WTC11 (cell line): Measurements from ENCODE around the gene SNTA1. TPM values are rescaled to one million over a fixed set of nuclear protein-coding genes. Genes with fewer than 3 reads are reported as not detected.
A peak's percentile ranks its signal among the peaks of the same experiment; 100 is the strongest.

Experiments
- ATAC-seq: fragments of 200-7000 bp; cut with Tn5 transposase; 2 replicates; pipeline ENCODE4 v1.10.0; 2021; ENCODE audit warnings: mild to moderate bottlenecking, moderate library complexity
- CTCF ChIA-PET: fragments of 300-600 bp; sonication (Branson Sonifier 250); formaldehyde crosslinking; loops from one replicate; lab custom pipeline; 2021; ENCODE audit warnings: antibody characterized with exemption; lab: Charles Lee
- POLR2A ChIA-PET: fragments of 350-600 bp; sonication (Branson Sonifier 250); formaldehyde crosslinking; loops from one replicate; lab custom pipeline; 2021; ENCODE audit warnings: antibody characterized with exemption; lab: Charles Lee
- DNase-seq: peaks from one replicate; pipeline ENCODE4 v3.0.0; 2021; ENCODE audit warnings: low spot score
- H3K27ac Mint-ChIP-seq: 2 replicates; pipeline ENCODE4 v1.8.0; 2021; ENCODE audit warnings: mixed read lengths
- H3K27me3 Mint-ChIP-seq: 2 replicates; pipeline ENCODE4 v1.8.0; 2021; ENCODE audit warnings: low read depth, mild to moderate bottlenecking, moderate library complexity, mixed read lengths
- H3K36me3 Mint-ChIP-seq: 2 replicates; pipeline ENCODE4 v1.8.0; 2021; ENCODE audit warnings: mixed read lengths
- H3K4me1 Mint-ChIP-seq: 2 replicates; pipeline ENCODE4 v1.8.0; 2022; ENCODE audit warnings: mixed read lengths
- H3K4me3 Mint-ChIP-seq: 2 replicates; pipeline ENCODE4 v1.8.0; 2021; ENCODE audit warnings: mild to moderate bottlenecking, moderate library complexity, mixed read lengths
- H3K9me3 Mint-ChIP-seq: 2 replicates; pipeline ENCODE4 v1.8.0; 2021; ENCODE audit warnings: mixed read lengths
- E2F1 ChIP-seq: sonication (generic); formaldehyde crosslinking; IDR thresholded peaks from 2 replicates; pipeline ENCODE4 v1.8.0; 2022; ENCODE audit warnings: mild to moderate bottlenecking, missing genetic modification reagents
- FOXK1 ChIP-seq: sonication (generic); formaldehyde crosslinking; IDR thresholded peaks from 2 replicates; pipeline ENCODE4 v1.8.0; 2022; ENCODE audit warnings: mild to moderate bottlenecking, moderate library complexity, missing genetic modification reagents
- GRHL2 ChIP-seq: fragments of 250-450 bp; sonication (Bioruptor Pico); IDR thresholded peaks from 2 replicates; pipeline ENCODE4 v1.8.0; 2022; ENCODE audit warnings: mild to moderate bottlenecking, moderate library complexity; ENCODE audit not compliant: insufficient replicate concordance, severe bottlenecking
- HMGXB4 ChIP-seq: sonication (generic); formaldehyde crosslinking; IDR thresholded peaks from 2 replicates; pipeline ENCODE4 v1.8.1; 2023; ENCODE audit warnings: mild to moderate bottlenecking, moderate library complexity, missing genetic modification reagents
- KAT7 ChIP-seq: sonication (generic); formaldehyde crosslinking; IDR thresholded peaks from 2 replicates; pipeline ENCODE4 v1.8.1; 2023; ENCODE audit warnings: missing genetic modification reagents, mild to moderate bottlenecking, borderline replicate concordance
- MLX ChIP-seq: sonication (generic); formaldehyde crosslinking; IDR thresholded peaks from 2 replicates; pipeline ENCODE4 v1.8.1; 2023; ENCODE audit warnings: mild to moderate bottlenecking, missing genetic modification reagents, moderate library complexity
- NFATC4 ChIP-seq: fragments of 250-450 bp; sonication (Bioruptor Pico); IDR thresholded peaks from 2 replicates; pipeline ENCODE4 v1.9.0; 2021; ENCODE audit warnings: mild to moderate bottlenecking
- NR3C1 ChIP-seq: sonication (generic); formaldehyde crosslinking; conservative IDR thresholded peaks from 2 replicates; pipeline ENCODE4 v1.8.1; 2023; ENCODE audit warnings: low read depth, mild to moderate bottlenecking, missing genetic modification reagents
- SOX15 ChIP-seq: fragments of 250-450 bp; sonication (Bioruptor Pico); IDR thresholded peaks from 2 replicates; pipeline ENCODE4 v1.9.0; 2021; ENCODE audit warnings: mild to moderate bottlenecking
- ZNF138 ChIP-seq: sonication (generic); formaldehyde crosslinking; conservative IDR thresholded peaks from 2 replicates; pipeline ENCODE4 v1.8.1; 2022; ENCODE audit warnings: mild to moderate bottlenecking, moderate library complexity, missing genetic modification reagents
- ZNF317 ChIP-seq: sonication (generic); formaldehyde crosslinking; IDR thresholded peaks from 2 replicates; pipeline ENCODE4 v1.8.1; 2023; ENCODE audit warnings: low read depth, mild to moderate bottlenecking, moderate library complexity, missing genetic modification reagents, borderline replicate concordance
- total RNA-seq: library from RNA; stranded (reverse); gene quantifications from 3 replicates; pipeline ENCODE4 v1.2.3, GENCODE V29; 2021
- TF ChIP-seq, protein P1 (sequence below): sonication (generic); formaldehyde crosslinking; IDR thresholded peaks from 2 replicates; pipeline ENCODE4 v1.8.0; 2023; ENCODE audit warnings: missing genetic modification reagents, mild to moderate bottlenecking, borderline replicate concordance
- TF ChIP-seq, protein P2 (sequence below): fragments of 250-450 bp; sonication (Bioruptor Pico); IDR thresholded peaks from 2 replicates; pipeline ENCODE4 v1.9.0; 2021; ENCODE audit warnings: mild to moderate bottlenecking, borderline replicate concordance
- TF ChIP-seq, protein P3 (sequence below): sonication (generic); formaldehyde crosslinking; IDR thresholded peaks from 2 replicates; pipeline ENCODE4 v1.8.0; 2022; ENCODE audit warnings: missing genetic modification reagents

SNTA1 gene
- total RNA-seq, 1 experiment from 2014 or later = 5.3 TPM

DNA sequence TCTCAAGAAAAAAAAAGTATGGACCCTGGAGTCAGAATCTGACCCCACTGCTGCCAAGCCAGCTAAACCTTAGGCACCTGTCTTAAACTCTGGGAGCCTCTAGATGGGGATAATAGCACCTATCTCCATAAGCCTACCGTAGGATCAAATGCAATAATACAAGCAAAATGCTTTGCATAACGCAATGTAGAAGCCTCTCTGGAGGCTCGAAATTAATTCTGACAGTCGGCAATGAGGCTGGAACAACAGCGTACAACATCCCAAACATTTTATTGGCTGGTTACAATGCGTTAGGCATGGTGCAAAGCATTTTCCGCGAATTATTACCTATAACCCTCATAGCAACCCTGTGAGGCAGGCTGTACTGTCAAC is 42.8 kb downstream of the SNTA1 start:
- ChIA-PET CTCF (interaction anchor here (1.0 to 3.2 kb wide), 6 partner anchors 43 to 266 kb away, joined by 3 to 18 read pairs (median 5); partner anchors contain the start of genes ACTL10 and SNTA1), POLR2A (interaction anchor here (1.1 to 1.3 kb wide), 2 partner anchors 42 to 266 kb away, joined by 3 to 5 read pairs; partner anchors contain the start of genes ACTL10 and SNTA1)
- DNase-seq (no peak), ATAC-seq (peak; percentile 72)
- Mint-ChIP-seq H3K4me3 (peak overlapping the region; percentile 93), H3K27me3 (no peaks in the 10 kb centered on the region), H3K9me3 (no peaks in the 10 kb centered on the region), H3K4me1 (peaks cover 11% of the 10 kb centered on the region), H3K36me3 (peaks cover 10% of the 10 kb centered on the region), H3K27ac (no peak overlapping the region)
- TF ChIP-seq GRHL2 (CRISPR knock-in tag) (no peak), MLX (CRISPR knock-in tag) (no peak), KAT7 (no peak), E2F1 (CRISPR knock-in tag) (no peak), NR3C1 (no peak), HMGXB4 (CRISPR knock-in tag) (no peak), NFATC4 (CRISPR knock-in tag) (no peak), FOXK1 (CRISPR knock-in tag) (no peak), ZNF317 (no peak), SOX15 (CRISPR knock-in tag) (no peak), ZNF138 (no peak)
- TF ChIP-seq, protein P1, sequence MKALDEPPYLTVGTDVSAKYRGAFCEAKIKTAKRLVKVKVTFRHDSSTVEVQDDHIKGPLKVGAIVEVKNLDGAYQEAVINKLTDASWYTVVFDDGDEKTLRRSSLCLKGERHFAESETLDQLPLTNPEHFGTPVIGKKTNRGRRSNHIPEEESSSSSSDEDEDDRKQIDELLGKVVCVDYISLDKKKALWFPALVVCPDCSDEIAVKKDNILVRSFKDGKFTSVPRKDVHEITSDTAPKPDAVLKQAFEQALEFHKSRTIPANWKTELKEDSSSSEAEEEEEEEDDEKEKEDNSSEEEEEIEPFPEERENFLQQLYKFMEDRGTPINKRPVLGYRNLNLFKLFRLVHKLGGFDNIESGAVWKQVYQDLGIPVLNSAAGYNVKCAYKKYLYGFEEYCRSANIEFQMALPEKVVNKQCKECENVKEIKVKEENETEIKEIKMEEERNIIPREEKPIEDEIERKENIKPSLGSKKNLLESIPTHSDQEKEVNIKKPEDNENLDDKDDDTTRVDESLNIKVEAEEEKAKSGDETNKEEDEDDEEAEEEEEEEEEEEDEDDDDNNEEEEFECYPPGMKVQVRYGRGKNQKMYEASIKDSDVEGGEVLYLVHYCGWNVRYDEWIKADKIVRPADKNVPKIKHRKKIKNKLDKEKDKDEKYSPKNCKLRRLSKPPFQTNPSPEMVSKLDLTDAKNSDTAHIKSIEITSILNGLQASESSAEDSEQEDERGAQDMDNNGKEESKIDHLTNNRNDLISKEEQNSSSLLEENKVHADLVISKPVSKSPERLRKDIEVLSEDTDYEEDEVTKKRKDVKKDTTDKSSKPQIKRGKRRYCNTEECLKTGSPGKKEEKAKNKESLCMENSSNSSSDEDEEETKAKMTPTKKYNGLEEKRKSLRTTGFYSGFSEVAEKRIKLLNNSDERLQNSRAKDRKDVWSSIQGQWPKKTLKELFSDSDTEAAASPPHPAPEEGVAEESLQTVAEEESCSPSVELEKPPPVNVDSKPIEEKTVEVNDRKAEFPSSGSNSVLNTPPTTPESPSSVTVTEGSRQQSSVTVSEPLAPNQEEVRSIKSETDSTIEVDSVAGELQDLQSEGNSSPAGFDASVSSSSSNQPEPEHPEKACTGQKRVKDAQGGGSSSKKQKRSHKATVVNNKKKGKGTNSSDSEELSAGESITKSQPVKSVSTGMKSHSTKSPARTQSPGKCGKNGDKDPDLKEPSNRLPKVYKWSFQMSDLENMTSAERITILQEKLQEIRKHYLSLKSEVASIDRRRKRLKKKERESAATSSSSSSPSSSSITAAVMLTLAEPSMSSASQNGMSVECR (CRISPR knock-in tag) = no peak
- TF ChIP-seq, protein P2, sequence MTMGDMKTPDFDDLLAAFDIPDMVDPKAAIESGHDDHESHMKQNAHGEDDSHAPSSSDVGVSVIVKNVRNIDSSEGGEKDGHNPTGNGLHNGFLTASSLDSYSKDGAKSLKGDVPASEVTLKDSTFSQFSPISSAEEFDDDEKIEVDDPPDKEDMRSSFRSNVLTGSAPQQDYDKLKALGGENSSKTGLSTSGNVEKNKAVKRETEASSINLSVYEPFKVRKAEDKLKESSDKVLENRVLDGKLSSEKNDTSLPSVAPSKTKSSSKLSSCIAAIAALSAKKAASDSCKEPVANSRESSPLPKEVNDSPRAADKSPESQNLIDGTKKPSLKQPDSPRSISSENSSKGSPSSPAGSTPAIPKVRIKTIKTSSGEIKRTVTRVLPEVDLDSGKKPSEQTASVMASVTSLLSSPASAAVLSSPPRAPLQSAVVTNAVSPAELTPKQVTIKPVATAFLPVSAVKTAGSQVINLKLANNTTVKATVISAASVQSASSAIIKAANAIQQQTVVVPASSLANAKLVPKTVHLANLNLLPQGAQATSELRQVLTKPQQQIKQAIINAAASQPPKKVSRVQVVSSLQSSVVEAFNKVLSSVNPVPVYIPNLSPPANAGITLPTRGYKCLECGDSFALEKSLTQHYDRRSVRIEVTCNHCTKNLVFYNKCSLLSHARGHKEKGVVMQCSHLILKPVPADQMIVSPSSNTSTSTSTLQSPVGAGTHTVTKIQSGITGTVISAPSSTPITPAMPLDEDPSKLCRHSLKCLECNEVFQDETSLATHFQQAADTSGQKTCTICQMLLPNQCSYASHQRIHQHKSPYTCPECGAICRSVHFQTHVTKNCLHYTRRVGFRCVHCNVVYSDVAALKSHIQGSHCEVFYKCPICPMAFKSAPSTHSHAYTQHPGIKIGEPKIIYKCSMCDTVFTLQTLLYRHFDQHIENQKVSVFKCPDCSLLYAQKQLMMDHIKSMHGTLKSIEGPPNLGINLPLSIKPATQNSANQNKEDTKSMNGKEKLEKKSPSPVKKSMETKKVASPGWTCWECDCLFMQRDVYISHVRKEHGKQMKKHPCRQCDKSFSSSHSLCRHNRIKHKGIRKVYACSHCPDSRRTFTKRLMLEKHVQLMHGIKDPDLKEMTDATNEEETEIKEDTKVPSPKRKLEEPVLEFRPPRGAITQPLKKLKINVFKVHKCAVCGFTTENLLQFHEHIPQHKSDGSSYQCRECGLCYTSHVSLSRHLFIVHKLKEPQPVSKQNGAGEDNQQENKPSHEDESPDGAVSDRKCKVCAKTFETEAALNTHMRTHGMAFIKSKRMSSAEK (CRISPR knock-in tag) = no peak
- TF ChIP-seq, protein P3, sequence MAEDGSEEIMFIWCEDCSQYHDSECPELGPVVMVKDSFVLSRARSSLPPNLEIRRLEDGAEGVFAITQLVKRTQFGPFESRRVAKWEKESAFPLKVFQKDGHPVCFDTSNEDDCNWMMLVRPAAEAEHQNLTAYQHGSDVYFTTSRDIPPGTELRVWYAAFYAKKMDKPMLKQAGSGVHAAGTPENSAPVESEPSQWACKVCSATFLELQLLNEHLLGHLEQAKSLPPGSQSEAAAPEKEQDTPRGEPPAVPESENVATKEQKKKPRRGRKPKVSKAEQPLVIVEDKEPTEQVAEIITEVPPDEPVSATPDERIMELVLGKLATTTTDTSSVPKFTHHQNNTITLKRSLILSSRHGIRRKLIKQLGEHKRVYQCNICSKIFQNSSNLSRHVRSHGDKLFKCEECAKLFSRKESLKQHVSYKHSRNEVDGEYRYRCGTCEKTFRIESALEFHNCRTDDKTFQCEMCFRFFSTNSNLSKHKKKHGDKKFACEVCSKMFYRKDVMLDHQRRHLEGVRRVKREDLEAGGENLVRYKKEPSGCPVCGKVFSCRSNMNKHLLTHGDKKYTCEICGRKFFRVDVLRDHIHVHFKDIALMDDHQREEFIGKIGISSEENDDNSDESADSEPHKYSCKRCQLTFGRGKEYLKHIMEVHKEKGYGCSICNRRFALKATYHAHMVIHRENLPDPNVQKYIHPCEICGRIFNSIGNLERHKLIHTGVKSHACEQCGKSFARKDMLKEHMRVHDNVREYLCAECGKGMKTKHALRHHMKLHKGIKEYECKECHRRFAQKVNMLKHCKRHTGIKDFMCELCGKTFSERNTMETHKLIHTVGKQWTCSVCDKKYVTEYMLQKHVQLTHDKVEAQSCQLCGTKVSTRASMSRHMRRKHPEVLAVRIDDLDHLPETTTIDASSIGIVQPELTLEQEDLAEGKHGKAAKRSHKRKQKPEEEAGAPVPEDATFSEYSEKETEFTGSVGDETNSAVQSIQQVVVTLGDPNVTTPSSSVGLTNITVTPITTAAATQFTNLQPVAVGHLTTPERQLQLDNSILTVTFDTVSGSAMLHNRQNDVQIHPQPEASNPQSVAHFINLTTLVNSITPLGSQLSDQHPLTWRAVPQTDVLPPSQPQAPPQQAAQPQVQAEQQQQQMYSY = no peak
